Measurements from ENCODE around the gene ROBO1. TPM values are rescaled to one million over a fixed set of nuclear protein-coding genes. Genes with fewer than 3 reads are reported as not detected.

The ROBO1 gene
- total and polyA plus RNA-seq, 2 of the 8 experiments (the other 6 are each of a cell fraction or from before 2014, with no cell fraction given), result 51.4 to 91.0 TPM

- no peak overlapping the region for H3K4me2 ChIP-seq (ENCODE audit: insufficient read depth in 1 of 2, low read depth in 2 of 2, low read length in 2 of 2)
- no peaks in the 10 kb centered on the region for H3K79me1 ChIP-seq (ENCODE audit: low read depth, low read length)
- peaks cover 0 to 5% (median 1%) of the 10 kb centered on the region in 4 experiments; a peak in 3 of 7 replicates for H3K4me1 ChIP-seq (replicated peaks in 1 of 4; ENCODE audit: control insufficient read depth in 3 of 4, insufficient read depth in 4 of 4, low read length in 3 of 4)
- no peak overlapping the region for H3K14ac ChIP-seq (ENCODE audit: insufficient read length)
- no peaks in the 10 kb centered on the region for H3K79me2 ChIP-seq (ENCODE audit: control insufficient read depth in 1 of 2, insufficient read depth in 2 of 2, low read length in 2 of 2)
- no peak for DNase-seq (ENCODE audit: low read depth in 1 of 2, low spot score in 2 of 2)
- CTCF ChIA-PET (ENCODE audit: partially characterized antibody), result interaction anchor here (0.6 to 1.9 kb wide), 3 partner anchors 11 to 1899 kb away, joined by 3 to 5 read pairs (median 4); no protein-coding TSS in a partner anchor
- H4K20me1 ChIP-seq (replicated peaks in 1 of 2; ENCODE audit: control insufficient read depth in 1 of 2, insufficient read depth in 2 of 2, low read length in 2 of 2), result no peaks in the 10 kb centered on the region
- no peak overlapping the region for H4K5ac ChIP-seq (ENCODE audit: insufficient read length, low read depth, low read length)
- no peak overlapping the region for H3K27ac ChIP-seq (ENCODE audit: low read depth, low read length)
- POLR2A ChIA-PET (ENCODE audit: partially characterized antibody), result no interaction called here
- no peak overlapping the region for H2AFZ ChIP-seq (ENCODE audit: low read length)
- H3K36me3 ChIP-seq (ENCODE audit: control insufficient read depth in 2 of 4, insufficient read depth in 4 of 4, low read length in 3 of 4), result no peaks in the 10 kb centered on the region
- FAIRE-seq, result no peak
- H2AK5ac ChIP-seq (ENCODE audit: low read depth, low read length), result no peak overlapping the region
- no peak overlapping the region for H4K91ac ChIP-seq (replicated peaks; ENCODE audit: insufficient read length, low read length)
- no peaks in the 10 kb centered on the region for H3K9me3 ChIP-seq (ENCODE audit: insufficient read depth in 2 of 2, low read depth in 1 of 2, low read length in 1 of 2)
- no peak overlapping the region for H3K4me3 ChIP-seq (ENCODE audit: extremely low read depth in 1 of 4, insufficient read depth in 2 of 4, low read depth in 3 of 4, low read length in 4 of 4)
- 0 out of 2 replicates have a peak overlapping the region, but pooled peaks have one; percentile 62 for H2BK20ac ChIP-seq (ENCODE audit: low read length)
- H2BK12ac ChIP-seq (ENCODE audit: low read depth, low read length), result no peak overlapping the region
- no peak overlapping the region for H3K9ac ChIP-seq (replicated peaks in 1 of 4; ENCODE audit: extremely low read depth in 1 of 4, low read depth in 3 of 4, low read length in 3 of 4)
- no peak overlapping the region for H2BK120ac ChIP-seq (replicated peaks; ENCODE audit: low read depth, low read length)
- no peaks in the 10 kb centered on the region for H3K23me2 ChIP-seq (ENCODE audit: low read depth, low read length)
- no peak overlapping the region for H3K18ac ChIP-seq (ENCODE audit: extremely low read depth, low read length)
- H4K8ac ChIP-seq (ENCODE audit: extremely low read depth, insufficient read depth, low read length), result no peak overlapping the region
- 94% methylated on average over 6 of the region's 6 CpGs; no CpG with 5 or more reads in 1 of the 2 experiments for WGBS, 2 experiments (ENCODE audit: extremely low coverage in 1 of 2, insufficient coverage in 1 of 2, insufficient read length in 1 of 2, insufficient replicate concordance in 2 of 2, low coverage in 1 of 2, low lambda C conversion rate in 2 of 2, missing lambda C conversion rate in 1 of 2)
- no peak overlapping the region for H3K4ac ChIP-seq (replicated peaks; ENCODE audit: insufficient read length, low read depth, low read length)
- H3K27me3 ChIP-seq (replicated peaks in 1 of 4; ENCODE audit: control insufficient read depth in 3 of 4, extremely low read depth in 1 of 4, insufficient read depth in 3 of 4, low read length in 3 of 4), result no peaks in the 10 kb centered on the region
- no peak overlapping the region for H2BK5ac ChIP-seq (ENCODE audit: low read depth, low read length)
- no peak overlapping the region for H3K56ac ChIP-seq (replicated peaks; ENCODE audit: insufficient read length, low read depth, low read length)
- H3K23ac ChIP-seq (ENCODE audit: insufficient read length), result no peak overlapping the region
- no peak overlapping the region for H2BK15ac ChIP-seq (ENCODE audit: low read length)
- TF ChIP-seq FOSL1 (IDR thresholded peaks at IDR 0.05; ENCODE audit: insufficient read depth, low read depth, low read length) (no peak), TAF7 (optimal IDR thresholded peaks at IDR 0.05; ENCODE audit: borderline replicate concordance, low read depth, low read length) (no peak), CTBP2 (IDR thresholded peaks at IDR 0.05; ENCODE audit: borderline replicate concordance, insufficient read depth, insufficient read length, low read length) (no peak), SAP30 (IDR thresholded peaks at IDR 0.05; ENCODE audit: insufficient read depth, insufficient replicate concordance, low read length) (no peak), BCL11A (IDR thresholded peaks at IDR 0.05; ENCODE audit: low read depth in 2 of 2, low read length in 2 of 2) (no peak), TAF1 (IDR thresholded peaks at IDR 0.05; ENCODE audit: low read depth, low read length) (no peak), ASH2L (IDR thresholded peaks at IDR 0.05; ENCODE audit: low read length) (no peak)
These were observed 517.1 kb downstream of the ROBO1 start for GRCh38 chr3:79250746-79251145.
